ENCODE data around the gene ADAMTS4.

The ADAMTS4 gene

DNA sequence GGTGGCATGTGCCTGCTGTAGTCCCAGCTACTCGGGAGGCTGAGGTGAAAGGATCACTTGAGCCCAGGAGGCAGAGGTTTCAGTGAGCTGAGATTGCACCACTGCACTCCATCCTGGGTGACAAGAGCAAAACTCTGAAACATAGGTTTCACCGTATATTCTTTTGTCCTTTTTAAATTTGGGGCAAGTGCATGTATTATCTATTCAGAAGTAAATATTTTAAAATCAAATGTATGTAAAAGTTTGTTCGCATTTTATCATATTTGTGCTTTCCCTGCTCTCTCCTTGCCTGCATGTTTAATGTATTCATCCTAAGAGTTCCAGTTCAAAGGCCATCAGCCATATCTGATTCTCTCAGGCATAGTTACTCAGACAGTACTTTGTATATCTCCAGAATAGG, 53.0 kb downstream of the ADAMTS4 start:
- DNase-seq (ENCODE audit: low read depth in 2 of 2): no peak

DNA sequence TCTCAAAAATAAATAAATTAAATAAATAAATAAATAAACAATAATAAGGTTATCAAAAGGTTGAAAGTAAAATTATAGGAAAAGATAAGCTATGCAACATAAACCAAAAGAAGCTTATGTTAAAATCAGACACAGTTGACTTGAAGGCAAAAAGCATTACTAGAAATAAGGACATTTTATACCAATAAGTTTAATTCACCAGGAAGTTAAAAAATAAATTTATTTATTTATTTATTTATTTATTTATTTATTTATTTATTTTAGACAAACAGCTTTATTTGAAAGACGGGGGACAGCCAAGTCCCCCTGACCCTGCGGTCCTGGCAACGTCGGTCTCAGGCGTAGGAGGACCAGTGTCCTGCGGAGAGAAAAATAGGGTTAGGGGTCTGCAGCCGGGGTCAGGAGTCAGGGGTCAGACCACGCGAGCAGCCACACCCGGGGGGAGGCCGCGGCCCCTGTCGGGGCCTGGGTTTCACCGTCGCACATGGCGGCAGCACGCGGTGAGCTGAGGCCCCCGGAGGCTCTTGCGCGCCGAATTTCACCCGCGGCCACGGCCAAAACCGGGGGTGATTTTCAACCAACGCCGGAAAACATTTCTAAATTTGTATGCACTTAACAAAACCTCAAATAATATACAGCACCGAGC, 58.0 kb downstream of the ADAMTS4 start:
- DNase-seq (ENCODE audit: low read depth in 2 of 2): no peak

DNA sequence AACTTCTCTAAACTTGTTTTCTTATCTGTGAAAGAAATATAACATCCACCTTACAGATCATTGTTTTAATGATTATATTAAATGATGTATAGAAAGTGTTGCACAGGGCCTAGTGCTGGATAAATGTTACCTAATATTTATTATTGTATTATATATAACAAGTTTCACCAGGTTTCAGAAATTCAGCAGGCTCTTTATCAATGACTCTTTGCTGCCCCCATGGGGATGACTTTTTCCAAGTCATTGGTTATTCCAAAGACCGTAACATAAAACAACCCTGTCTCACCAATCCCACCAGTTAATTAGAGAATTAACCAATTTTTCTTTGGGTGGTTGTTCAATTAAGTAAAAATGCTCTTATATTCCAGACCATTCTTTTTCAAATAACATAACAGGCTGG, 59.1 kb downstream of the ADAMTS4 start:
- DNase-seq (ENCODE audit: low read depth in 2 of 2): peak in 1 of 2 donors; percentile 52

DNA sequence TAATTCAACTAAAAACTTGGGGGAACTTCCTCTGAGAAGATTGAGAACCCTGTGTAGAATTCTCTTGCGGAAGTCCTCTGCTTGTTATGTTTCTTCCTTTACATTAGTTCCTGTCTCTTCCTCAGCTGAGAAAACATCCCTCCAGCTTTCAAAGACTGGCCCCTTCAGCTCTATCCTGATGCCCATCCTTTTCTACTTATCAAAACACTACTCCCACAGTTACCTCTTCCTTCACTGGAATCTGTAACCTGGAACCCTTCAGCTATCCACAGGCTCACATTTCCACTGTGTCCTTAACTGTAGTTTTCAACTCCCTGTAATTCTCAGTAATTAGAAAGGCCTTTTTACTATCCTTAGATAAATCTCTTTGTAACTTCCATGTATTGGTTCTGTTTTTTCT, 60.4 kb downstream of the ADAMTS4 start:
- DNase-seq (ENCODE audit: low read depth in 2 of 2): no peak

DNA sequence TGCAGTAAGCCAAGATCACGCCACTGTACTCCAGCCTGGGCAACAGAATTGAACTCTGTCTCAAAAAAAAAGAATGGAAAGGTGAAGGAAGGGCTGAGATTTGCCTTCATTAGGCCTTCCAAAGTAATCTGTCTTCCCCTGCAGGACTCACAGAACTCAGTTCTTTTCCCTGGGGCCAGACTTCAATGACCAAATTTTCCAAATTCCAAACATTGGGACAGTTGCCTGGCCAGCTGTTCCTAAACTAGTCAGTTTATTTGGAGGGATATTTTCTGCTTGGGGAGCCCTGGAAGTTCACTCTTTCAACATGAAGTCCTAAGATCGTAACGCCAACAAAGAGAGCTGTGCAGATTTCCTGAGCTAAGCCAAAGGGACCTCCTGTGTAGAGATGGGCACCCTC, 61.0 kb downstream of the ADAMTS4 start:
- no peak for DNase-seq (ENCODE audit: low read depth in 2 of 2)

Data from stimulated activated CD4-positive, alpha-beta T cell treated with anti-CD3 and anti-CD28 coated beads, Interleukin-1b, Interleukin-23, amount 100 ng/mL, for 4 hours (primary cell).